Motor neuron (in vitro differentiated cells): ENCODE data around the gene USP3. TPM values are rescaled to one million over a fixed set of nuclear protein-coding genes. Genes with fewer than 3 reads are reported as not detected.

Experiments used
- ATAC-seq, 8 experiments: fragments of 200-7000 bp; cut with Tn5 transposase; replicated peaks in 6 of 8; 2 replicates each; pipeline ENCODE4 v1.8.0; 2021; ENCODE audit warnings: mild to moderate bottlenecking in 8 of 8, moderate library complexity in 8 of 8
- H3K27ac ChIP-seq, 2 donors: fragments of 250-450 bp; sonication (Bioruptor Pico); 2 replicates each; pipeline ENCODE4 v1.9.0; 2021; ENCODE audit warnings: antibody characterized with exemption in 2 of 2, mild to moderate bottlenecking in 2 of 2, moderate library complexity in 1 of 2
- H3K4me1 ChIP-seq, 2 donors: fragments of 250-450 bp; sonication (Bioruptor Pico); replicated peaks in 1 of 2; 2 replicates each; pipeline ENCODE4 v1.6.1; 2021; ENCODE audit warnings: antibody characterized with exemption in 2 of 2, mild to moderate bottlenecking in 2 of 2, moderate library complexity in 1 of 2
- H3K4me3 ChIP-seq, 5 donors: fragments of 250-450 bp; sonication (Bioruptor Pico); 2 replicates each; pipeline ENCODE4 v1.9.0; 2021; ENCODE audit warnings: antibody characterized with exemption in 5 of 5, mild to moderate bottlenecking in 5 of 5, moderate library complexity in 4 of 5
- WGBS, 10 experiments: fragments of 450-650 bp; shearing (Covaris generic); methylation state at CpG; one replicate each; pipeline ENCODE4 v1.0.0; 2022; 5-methylcytosine and 5-hydroxymethylcytosine counted together
- in situ Hi-C, 9 experiments: fragments of 400-800 bp; cut with MboI; loops; one replicate each; pipeline ENCODE4 v1.15.0; 2021; ENCODE audit warnings: low sequenced_read_pairs in 9 of 9, low pct_unique_long_range_greater_than_20kb in 2 of 9; ENCODE audit not compliant: unreplicated experiment in 9 of 9
- total RNA-seq, 8 experiments: library from RNA; unstranded; fragments of 300-600 nt; gene quantifications; 2 replicates each; pipeline versions ENCODE4 v1.2.3 to v1.2.4, GENCODE V29; 2022

USP3 gene, protein sequence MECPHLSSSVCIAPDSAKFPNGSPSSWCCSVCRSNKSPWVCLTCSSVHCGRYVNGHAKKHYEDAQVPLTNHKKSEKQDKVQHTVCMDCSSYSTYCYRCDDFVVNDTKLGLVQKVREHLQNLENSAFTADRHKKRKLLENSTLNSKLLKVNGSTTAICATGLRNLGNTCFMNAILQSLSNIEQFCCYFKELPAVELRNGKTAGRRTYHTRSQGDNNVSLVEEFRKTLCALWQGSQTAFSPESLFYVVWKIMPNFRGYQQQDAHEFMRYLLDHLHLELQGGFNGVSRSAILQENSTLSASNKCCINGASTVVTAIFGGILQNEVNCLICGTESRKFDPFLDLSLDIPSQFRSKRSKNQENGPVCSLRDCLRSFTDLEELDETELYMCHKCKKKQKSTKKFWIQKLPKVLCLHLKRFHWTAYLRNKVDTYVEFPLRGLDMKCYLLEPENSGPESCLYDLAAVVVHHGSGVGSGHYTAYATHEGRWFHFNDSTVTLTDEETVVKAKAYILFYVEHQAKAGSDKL
- total RNA-seq: 10 to 100 TPM; 20.4 to 63.7 (median 47.1) TPM

DNA sequence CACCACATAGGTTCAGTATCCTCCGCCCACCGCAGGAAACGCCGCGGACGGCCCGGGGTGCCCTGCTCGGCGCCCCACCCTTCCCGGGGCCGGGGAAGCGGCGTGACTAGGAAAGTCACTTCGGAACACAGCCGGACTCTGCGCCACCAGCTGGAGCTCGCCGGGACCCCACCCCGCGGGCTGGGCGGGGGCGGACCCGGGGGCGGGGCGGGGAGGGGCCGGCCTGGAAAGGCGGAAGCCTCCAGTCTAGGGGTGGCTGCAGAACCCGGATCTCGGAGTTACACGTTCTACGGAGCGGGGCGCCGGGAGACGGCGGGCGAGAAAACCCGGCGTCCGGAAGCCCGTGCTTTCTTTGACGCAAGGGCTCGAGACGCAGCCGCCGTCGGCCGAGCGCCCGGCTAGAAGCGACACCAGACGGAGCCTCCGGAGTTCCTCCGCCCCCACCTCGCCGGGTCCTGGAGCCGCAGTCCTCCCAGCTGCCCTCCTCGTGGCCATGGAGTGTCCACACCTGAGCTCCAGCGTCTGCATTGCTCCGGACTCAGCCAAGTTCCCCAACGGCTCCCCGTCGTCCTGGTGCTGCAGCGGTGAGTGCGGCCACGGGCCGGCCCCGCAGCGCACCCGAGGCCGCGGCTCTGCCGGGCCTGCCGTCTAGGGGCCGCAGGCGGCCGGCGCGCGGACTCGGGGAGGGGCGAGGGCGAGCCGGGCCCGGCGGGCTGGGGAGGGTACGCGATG, at the start of gene USP3:
TSS of gene USP3 (plus strand) at position 347 of the 732 bp plus-strand sequence. CDS start at position 494, 147 bp downstream.
- in situ Hi-C loops: no loop called here

DNA sequence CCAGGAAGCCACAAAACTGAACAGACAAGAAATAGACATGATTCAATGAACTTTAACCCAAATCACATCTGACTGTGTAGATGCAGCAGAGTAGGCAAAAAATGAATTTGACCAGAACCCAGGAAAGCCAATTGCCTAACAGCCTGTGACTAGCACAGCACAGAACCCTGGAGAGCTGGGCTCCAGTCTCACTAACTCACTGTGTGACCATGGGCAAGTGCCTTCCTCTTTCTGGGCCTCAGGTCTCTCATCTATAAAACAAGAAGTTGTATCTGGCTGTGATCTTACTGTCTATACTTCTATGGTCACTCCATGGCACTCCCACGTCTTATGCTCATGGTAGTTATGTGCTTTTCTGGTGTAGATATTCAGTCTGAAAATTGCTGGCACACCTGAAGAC, 48.1 kb upstream of the USP3 start:
- WGBS, 10 experiments: 0 to 71% methylated on average over 1 of the region's 1 CpG; no CpG with 5 or more reads in 8 of the 10 experiments
- in situ Hi-C loops: no loop called here
- Histone ChIP-seq H3K4me3 (no peak overlapping the region), H3K4me1 (no peaks in the 10 kb centered on the region), H3K27ac (no peak overlapping the region)
- no peak for ATAC-seq

More for the DNA sequence above, at the start of gene USP3:
- H3K4me1 ChIP-seq: peaks cover 41 to 47% of the 10 kb centered on the region in 2 donors
- peak within 1 kb of the TSS; percentile 58 to 93 (median 63) for H3K4me3 ChIP-seq
- 0% methylated on average over 1 to 13 of the region's 88 CpGs; no CpG with 5 or more reads in 8 of the 10 experiments for WGBS, 10 experiments
- H3K27ac ChIP-seq: peak within 1 kb of the TSS; percentile 82 to 92
- peak; percentile 63 to 88 (median 84) for ATAC-seq

DNA sequence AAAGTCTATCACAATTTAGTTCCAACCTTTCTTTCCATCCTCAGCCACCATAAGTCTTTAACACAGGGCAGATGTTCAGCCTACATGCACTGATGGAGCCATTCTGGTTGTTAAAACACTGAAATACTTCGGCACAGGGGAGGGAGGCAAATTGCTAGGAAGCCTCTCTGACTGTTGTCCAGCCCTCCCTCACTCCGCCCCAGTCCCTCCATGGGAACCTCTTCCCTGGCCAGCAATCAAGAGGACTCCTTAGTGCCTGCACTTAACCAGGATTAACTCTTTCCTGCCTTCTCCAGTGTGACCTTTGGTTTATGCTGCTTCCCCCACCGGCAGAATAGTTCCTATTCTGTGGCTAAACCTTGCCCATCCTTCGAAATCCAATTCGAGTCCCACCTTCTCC, 47.0 kb upstream of the USP3 start:
- H3K4me1 ChIP-seq: no peaks in the 10 kb centered on the region
- WGBS, 10 experiments: 0 to 71% (median 57%) methylated on average over 1 to 5 of the region's 5 CpGs; no CpG with 5 or more reads in 1 of the 10 experiments
- in situ Hi-C loops: no loop called here
- H3K4me3 ChIP-seq: no peak overlapping the region
- no peak overlapping the region for H3K27ac ChIP-seq
- ATAC-seq: peak in 2 of 8 experiments; percentile 48 to 78

DNA sequence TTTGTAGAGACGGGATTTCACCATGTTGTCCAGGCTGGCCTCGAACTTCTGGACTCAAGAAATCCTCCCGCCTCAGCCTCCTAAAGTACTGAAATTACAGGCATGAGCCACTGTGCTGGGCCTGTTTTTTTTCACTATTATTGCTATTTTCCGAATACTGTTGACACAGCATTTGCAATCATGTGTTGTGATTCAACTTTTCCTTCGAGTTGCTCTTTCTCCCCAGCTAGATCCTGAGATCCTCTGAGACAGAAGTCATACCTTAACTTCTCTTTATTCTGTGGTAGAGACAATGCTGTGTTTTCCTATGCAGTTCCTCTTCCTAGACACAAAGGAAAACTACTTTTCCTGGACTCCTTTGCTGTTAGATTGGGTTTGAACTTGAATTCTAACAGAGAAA, 46.4 kb upstream of the USP3 start:
- WGBS, 10 experiments: 0 to 90% (median 78%) methylated on average over 1 to 5 of the region's 5 CpGs; no CpG with 5 or more reads in 1 of the 10 experiments
- no peak for ATAC-seq
- in situ Hi-C loops: no loop called here

DNA sequence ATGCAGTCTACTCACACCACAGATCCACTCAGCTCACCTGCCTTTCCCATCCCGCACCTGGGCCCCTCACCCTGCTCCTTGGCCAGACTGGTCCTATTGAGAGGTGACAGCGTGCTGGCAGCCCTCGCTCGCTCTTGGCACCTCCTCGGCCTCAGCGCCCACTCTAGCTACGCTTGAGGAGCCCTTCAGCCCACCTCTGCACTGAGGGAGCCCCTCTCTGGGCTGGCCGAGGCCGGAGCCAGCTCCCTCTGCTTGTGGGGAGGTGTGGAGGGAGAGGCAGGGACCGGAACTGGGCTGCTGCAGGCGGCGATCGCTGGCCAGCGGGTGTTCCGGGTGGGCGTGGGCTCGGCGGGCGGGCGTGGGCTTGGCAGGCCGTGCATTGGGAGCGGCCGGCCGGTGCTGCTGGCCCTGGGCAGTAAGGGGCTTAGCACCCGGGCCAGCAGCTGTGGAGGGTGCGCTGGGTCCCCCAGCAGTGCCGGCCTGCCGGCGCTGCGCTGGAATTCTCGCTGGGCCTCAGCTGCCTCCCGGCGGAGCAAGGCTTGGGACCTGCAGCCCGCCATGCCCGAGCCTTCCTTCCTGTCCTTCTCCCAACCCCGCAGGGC, 45.5 kb upstream of the USP3 start:
- WGBS, 10 experiments: 60 to 100% (median 86%) methylated on average over 1 to 5 of the region's 36 CpGs; no CpG with 5 or more reads in 4 of the 10 experiments
- Histone ChIP-seq H3K4me1 (peaks cover 0 to 5% of the 10 kb centered on the region in 2 donors), H3K4me3 (no peak overlapping the region), H3K27ac (no peak overlapping the region)
- ATAC-seq: no peak
- in situ Hi-C loops: no loop called here

More for the DNA sequence above, 46.4 kb upstream of the USP3 start:
- Histone ChIP-seq H3K27ac (no peak overlapping the region), H3K4me1 (peaks cover 0 to 5% of the 10 kb centered on the region in 2 donors), H3K4me3 (no peak overlapping the region)

DNA sequence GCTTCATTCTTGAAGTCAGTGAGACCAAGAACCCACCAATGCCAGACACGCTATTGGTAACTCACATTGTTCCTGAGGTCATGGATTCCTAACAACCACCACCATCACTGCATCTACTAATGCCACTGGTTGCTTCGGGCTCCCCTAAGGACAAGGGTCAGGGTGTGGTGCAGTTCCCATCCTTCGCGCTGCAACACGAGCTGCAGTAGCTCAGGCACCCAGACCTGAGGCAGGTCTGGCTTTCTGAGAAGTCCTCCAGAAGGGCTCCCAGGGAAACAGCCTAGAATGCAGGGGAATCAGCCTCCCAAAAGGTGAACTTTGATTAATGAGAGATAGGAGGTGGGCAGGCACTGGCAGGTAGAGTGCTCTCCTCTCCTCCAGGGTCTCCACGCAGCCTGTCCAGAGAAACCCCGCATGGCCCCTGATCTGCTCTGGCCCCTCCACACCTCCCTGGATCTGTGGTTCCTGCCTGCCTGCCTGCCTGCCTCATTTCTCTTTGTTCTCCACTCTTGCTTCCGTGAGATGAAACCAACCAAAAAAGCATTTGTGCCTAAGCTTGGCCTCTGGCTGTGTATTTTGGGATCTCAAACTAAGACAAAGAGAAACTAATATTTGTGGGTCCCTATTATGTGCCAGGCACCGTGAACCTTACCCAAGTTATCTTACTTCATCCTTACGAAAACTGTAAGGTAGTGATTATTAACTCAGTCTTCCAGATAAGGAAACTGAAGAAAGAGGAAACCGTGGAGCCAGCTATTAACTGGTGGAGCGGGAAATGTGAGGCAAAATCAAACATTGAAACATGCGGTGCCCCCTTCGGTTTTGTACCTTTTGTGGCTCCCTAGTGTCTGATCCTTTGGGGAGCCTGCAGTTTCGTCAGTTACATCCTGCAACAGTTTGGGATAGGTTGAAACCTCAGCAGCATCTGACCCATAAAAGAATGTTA, 43.9 kb upstream of the USP3 start:
- H3K4me3 ChIP-seq: no peak overlapping the region
- in situ Hi-C loops: no loop called here
- H3K4me1 ChIP-seq: peaks cover 0 to 5% of the 10 kb centered on the region in 2 donors
- 42 to 94% (median 79%) methylated on average over 2 to 13 of the region's 15 CpGs for WGBS, 10 experiments
- H3K27ac ChIP-seq: no peak overlapping the region
- no peak for ATAC-seq

DNA sequence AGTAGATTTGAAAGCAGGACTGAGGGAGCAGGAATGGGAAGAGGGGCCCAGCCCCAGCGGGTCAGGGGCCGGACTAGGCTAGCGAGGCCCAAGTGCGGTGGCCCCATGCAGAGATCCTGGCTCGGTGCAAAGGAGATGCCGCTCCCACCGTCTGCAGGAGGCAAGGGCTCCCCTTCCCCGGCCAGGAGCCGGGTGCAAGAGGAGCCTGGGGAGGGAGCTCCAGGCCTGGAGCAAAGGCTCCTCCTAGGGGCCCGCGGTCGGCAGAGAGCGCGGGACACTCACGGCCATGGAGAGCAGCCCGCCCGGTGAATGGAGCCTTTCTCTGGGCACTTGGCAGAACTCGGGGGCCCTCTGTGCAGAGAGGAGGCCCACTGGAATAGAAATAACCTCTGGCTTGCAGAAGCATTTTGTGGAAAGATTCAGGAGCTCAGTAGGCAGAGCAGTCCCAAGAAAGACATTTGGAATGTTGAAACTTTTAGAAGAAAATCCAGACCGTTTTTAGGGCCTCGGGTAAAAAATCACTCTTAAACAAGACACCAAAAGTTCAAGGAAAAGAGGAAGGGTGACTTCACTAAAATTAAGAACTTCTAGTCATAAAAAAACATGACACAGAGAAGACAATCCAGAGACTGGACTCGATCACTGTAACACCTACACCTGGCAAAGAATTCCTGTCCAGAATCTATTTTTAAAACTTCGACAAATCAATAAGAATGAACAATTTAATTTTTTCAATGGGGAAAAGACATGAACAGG, 43.0 kb upstream of the USP3 start:
- peak in 4 of 8 experiments; percentile 21 to 54 (median 31) for ATAC-seq
- Histone ChIP-seq H3K4me1 (peaks cover 3 to 8% of the 10 kb centered on the region in 2 donors), H3K27ac (no peak overlapping the region), H3K4me3 (no peak overlapping the region)
- WGBS, 10 experiments: 35 to 98% (median 81%) methylated on average over 3 to 14 of the region's 22 CpGs
- in situ Hi-C loops: no loop called here

DNA sequence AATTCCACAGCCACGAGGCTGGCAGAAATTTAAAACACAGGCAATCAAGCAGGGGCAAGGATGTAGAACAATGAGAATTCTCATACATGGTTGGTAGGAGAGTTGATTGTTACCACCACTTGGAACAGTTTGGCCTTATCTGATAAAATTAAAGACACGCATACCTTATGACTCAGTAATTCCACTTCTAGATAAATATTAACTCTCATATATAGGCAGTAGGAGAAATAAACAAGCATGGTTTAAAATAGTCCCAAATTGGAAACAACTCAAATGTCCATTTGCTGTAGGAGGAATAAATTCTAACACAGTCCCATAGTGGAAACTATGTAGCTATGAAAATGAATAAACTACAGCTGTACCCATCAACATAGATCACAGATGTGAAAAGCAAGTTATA, 42.3 kb upstream of the USP3 start:
- in situ Hi-C loops: no loop called here
- Histone ChIP-seq H3K4me3 (no peak overlapping the region), H3K4me1 (peaks cover 8 to 14% of the 10 kb centered on the region in 2 donors), H3K27ac (no peak overlapping the region)
- ATAC-seq: no peak
- WGBS, 10 experiments: 0 to 93% (median 69%) methylated on average over 1 to 2 of the region's 2 CpGs; no CpG with 5 or more reads in 2 of the 10 experiments

DNA sequence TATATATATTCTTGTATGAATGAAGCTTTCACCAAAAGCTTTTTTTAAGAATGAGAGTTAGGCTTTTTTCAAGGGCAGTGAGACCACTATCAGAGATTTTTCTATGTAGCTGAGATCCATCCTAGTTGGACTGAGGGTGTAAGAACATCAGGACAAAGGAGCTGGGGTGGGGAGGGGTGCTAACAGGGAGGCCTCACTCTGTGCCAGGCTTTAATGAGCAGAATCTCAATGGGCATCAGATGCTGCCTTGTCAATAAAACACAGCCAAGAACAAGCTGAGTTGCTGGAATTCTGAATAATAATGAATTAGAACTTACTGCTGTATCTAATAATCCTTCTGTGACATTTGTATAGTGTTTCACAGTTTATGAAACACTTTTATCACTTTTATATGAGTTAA, 41.4 kb upstream of the USP3 start:
- no peak overlapping the region for H3K27ac ChIP-seq
- in situ Hi-C loops: no loop called here
- peak in 5 of 8 experiments; percentile 50 to 59 (median 52) for ATAC-seq
- peaks cover 8 to 15% of the 10 kb centered on the region in 2 donors for H3K4me1 ChIP-seq
- no peak overlapping the region for H3K4me3 ChIP-seq

DNA sequence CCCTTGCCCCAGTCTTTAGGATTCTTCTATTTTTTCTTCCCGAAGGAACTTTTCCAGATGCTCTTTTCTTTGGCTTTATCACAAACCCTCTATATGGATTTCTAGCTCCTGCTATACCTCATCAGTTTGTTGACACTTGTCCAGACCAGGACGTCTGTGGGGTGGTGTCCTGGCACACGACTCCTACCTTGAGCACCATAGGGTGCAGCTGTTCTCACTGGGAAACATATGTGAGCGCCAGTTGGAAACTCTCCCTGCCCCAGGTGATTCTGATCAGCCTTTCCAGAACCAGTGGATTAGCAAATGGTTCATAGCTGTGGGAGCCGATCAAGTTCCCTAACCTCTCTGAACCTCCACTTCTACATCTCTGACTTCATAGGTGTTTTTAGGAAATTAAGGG, 40.6 kb upstream of the USP3 start:
- H3K27ac ChIP-seq: no peak overlapping the region
- in situ Hi-C loops: no loop called here
- H3K4me1 ChIP-seq: peaks cover 8 to 15% of the 10 kb centered on the region in 2 donors
- 40 to 100% (median 82%) methylated on average over 1 to 3 of the region's 5 CpGs; no CpG with 5 or more reads in 2 of the 10 experiments for WGBS, 10 experiments
- ATAC-seq: no peak
- H3K4me3 ChIP-seq: no peak overlapping the region

DNA sequence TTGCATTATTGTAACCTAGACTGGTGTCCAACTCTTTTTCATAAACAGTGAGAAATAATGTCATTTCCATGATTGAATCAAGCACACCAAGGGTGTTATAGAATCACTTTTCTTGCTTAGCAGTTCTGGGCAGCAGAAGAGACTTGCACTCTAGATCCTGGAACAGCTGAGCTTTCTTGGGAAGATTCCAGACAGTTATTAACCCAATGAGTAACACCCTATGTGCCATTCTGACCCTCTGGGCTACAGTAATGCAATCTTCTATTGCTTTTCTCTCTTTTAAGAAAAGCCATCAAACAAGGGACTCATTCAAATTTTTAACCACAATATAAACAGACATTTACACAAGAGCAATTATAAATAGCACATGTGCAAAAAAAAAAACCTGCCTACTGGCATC, 39.3 kb upstream of the USP3 start:
- H3K4me1 ChIP-seq: peaks cover 8 to 15% of the 10 kb centered on the region in 2 donors
- ATAC-seq: peak in 3 of 8 experiments; percentile 59 to 75 (median 60)
- in situ Hi-C loops: no loop called here
- H3K27ac ChIP-seq: no peak overlapping the region
- H3K4me3 ChIP-seq: no peak overlapping the region
